ENCODE data around the gene GDPD4.
A peak's percentile ranks its signal among the peaks of the same experiment; 100 is the strongest.
"Not testable (repeated sequence)": the region's sequence is repeated elsewhere in the genome, so short reads cannot be mapped to it uniquely, and the experiment has no call there.

GDPD4 gene

DNA sequence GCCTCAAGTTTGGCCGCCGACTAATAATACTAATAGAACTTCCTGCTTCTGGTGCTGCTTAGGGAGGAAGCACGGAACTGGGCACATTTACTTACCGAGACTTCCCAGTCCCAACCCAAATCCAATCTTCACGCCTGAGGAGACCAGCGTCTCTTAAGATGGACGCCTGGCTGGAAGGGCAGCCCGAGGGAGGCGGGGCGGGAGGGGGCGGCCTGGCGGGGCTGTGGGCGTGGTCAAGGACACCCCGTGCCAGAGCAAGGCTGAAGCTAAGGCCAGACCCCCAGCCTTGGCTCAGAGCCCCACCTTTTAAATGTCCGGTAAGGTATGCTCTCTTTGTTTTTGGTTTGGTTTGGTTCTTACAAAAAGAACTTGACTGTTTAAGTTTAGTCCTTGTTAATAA is at the start of gene GDPD4:
Gene GDPD4, minus strand, starts transcription at position 177 of the 400 bp plus-strand sequence. CDS start 16,549 bp downstream, outside the sequence.
- no peak for DNase-seq

DNA sequence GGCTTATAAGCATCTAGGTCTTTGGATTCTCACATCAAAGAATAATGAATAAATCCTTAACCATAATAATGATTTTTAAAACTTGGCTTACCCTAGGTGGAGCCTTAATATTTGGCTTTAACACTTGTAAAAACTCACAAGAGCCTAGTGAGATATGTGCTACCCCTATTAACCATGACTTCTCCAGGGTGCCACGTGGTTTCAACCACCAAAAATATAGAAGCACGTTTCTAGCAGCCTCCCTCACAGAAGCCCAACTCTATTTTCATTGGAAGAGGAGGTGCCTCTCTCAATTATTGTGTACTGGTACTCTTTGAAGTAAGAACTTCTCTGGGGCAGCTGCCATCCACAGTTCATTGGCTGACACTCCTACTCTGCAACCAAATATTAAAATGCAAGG is 46.5 kb upstream of the GDPD4 start:
- no peak for DNase-seq

- DNase-seq: peak; percentile 96
Observed at GRCh38 chr11:77346906-77347603, 45.6 kb upstream of the GDPD4 start.

- peak; percentile 70 for DNase-seq
Observed at GRCh38 chr11:77345621-77346020, 44.1 kb upstream of the GDPD4 start.

GRCh38 chr11:77340501-77340900 is 39.0 kb upstream of the GDPD4 start:
- no peak for DNase-seq

GRCh38 chr11:77332259-77332658 is 30.8 kb upstream of the GDPD4 start:
- DNase-seq: no peak

DNA sequence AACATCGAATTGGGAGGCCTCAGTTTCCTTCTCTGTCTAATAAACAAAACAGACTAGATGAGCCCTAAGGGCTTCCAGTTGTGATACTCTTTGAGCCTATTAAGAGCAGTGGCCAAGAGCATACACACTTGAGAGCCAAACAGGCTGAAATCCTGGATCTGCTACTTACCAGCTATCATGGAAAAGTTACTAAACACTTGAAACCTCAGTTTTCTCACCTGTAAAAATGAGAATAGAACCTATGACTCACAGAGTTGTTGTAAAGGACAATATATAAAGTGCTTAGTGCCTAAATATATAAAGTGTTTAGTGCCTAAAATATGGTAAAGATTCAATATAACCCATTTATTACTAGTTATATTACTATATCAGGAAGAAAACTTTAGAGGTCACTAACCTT is 23.7 kb upstream of the GDPD4 start:
- no peak for DNase-seq

GRCh38 chr11:77324508-77324907 is 23.0 kb upstream of the GDPD4 start:
- DNase-seq: peak; percentile 10

GRCh38 chr11:77322926-77323590 is 21.6 kb upstream of the GDPD4 start:
- peak; percentile 9 for DNase-seq

- DNase-seq: peak; percentile 47
Observed at GRCh38 chr11:77322506-77322905, 21.0 kb upstream of the GDPD4 start.

- DNase-seq: peak; percentile 24
Observed at GRCh38 chr11:77320351-77320750, 18.9 kb upstream of the GDPD4 start.

- DNase-seq: no peak
Observed at GRCh38 chr11:77318600-77318999, 17.1 kb upstream of the GDPD4 start.

GRCh38 chr11:77316733-77317342 is 15.4 kb upstream of the GDPD4 start:
- no peak for DNase-seq

DNA sequence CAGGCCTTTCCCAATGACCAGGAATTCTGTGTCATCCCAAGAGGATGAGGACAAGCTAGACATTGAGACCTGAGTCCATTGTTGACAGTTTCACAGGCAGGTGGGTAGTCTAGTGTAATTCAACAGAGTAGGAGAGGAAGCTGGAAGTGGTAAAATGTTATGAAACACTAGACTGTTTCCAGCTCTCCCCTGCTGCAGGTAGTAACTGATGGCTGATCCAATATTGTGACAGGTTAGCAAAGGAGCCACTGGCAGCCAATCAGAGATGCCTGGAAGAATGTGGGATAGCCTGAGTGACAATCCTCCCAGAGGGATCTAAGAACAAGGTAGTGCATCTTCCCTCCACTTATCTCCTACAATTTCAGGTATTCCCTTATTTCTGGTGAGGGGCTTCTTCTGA is 10.6 kb upstream of the GDPD4 start:
- DNase-seq: no peak

GRCh38 chr11:77311701-77312100 is 10.2 kb upstream of the GDPD4 start:
- DNase-seq: no peak

- no peak for DNase-seq
Observed at GRCh38 chr11:77310721-77311120, 9.2 kb upstream of the GDPD4 start.

- DNase-seq: peak; percentile 8
Observed at GRCh38 chr11:77309401-77310085, 8.1 kb upstream of the GDPD4 start.

- DNase-seq: no peak
Observed at GRCh38 chr11:77308838-77309237, 7.4 kb upstream of the GDPD4 start.

DNA sequence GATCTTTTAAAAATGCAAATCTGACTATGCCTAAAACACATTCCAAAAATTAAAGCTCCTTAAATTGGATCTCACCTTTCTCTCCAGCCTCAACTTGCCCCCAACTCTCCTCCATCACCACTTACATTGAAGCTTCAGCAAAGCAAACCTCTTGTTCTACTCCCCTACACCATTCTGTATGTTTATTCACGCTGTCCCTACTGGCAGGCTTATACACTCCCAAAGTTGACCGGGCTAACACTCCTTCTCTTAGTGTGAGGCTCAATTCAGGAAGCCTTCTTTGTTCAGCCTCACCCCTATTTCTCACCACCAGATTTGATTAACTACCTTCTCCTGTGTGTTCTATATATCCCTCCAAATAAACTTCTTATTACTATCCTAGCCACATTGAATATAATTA is 1.8 kb upstream of the GDPD4 start:
- DNase-seq: no peak

GRCh38 chr11:77302752-77303151 is 1.3 kb upstream of the GDPD4 start:
- DNase-seq: no peak

DNA sequence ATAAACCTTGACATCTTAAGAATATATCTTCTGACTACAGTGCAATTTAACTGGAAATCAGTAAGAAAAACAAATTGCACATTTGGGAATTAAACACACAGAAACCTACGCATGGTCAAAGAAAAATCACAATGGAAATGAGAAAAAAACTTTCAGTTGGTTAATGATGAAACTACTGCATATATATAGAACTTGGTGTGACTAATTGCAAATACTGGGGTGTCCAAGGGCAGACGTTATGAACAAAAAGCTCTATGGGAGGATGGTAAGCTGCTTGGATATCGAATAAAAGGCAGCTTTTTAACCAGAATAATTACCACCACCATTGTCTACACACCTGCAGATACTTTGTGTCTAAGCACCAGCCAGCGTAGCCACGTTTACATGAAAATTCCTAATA is 791 bp downstream of the GDPD4 start:
- DNase-seq: no peak

- DNase-seq: not testable (repeated sequence)
Observed at GRCh38 chr11:77300028-77300427, 1.5 kb downstream of the GDPD4 start.

GRCh38 chr11:77299528-77299993 is 1.9 kb downstream of the GDPD4 start:
- no peak for DNase-seq

GRCh38 chr11:77294040-77294439 is 7.4 kb downstream of the GDPD4 start:
- no peak for DNase-seq

Data from fibroblast of skin of right quadriceps (primary cell).